K562 treated with DMSO at 1 percent for 12 hours (cell line): ENCODE measurements around the gene SULT6B1. TPM values are rescaled to one million over a fixed set of nuclear protein-coding genes. Genes with fewer than 3 reads are reported as not detected.

Experiments
- total RNA-seq: library from RNA; unstranded; fragments of 300-600 nt; gene quantifications from 2 replicates; pipeline ENCODE4 v1.2.3, GENCODE V29; 2022; ENCODE audit not compliant: insufficient read depth

SULT6B1 gene
- total RNA-seq: not detected in 2 replicates

GRCh38 chr2:37188570-37188969 is at the start of gene SULT6B1:
SULT6B1 (minus strand) TSS chr2:37188670; CDS start chr2:37188640, 30 bp downstream.

DNA sequence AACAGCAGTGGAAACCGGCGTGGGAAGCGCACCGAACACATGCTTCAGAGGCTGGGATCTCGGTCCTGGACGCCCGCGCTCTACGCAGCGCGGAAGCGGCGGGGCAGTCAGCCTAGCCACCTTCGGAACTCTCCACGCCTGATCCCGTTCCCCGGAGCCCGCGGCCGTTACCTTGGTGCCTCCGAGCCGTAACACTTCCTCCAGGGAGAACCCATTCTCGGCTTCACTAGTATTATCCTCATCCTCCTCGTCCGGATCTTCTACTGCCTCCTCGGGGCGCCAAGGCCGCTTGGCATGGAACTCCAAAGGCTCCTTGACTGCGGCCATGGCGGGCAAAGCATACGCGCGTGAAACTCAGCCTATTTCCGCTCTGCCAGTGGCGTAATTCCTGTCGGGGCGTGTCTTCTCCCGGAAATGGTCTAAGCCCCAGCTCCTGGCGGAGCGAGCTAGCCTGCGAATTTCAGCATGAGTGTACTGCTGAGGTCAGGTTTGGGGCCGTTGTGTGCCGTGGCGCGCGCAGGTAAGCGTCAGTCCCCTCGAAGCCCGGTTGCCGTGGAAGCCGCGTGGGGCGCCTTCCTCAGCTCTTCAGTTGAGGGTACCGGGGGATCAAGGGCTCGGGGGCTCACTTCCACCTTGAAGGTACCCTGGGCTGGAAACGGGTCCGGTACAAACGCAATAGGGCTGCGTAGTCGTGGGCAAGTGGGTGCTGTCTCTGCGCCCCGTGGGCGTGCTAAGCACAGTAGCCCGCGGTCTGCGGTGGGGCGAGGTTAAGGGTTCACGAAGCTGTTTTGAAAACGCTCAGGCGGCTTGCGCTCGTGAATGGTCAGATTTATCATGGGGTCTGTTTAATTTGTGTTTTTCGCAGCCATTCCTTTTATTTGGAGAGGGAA is 43.0 kb upstream of the SULT6B1 start, which contains the start of the genes CEBPZ and NDUFAF7:
Gene CEBPZ (minus strand): TSS at position 356 of the 890 bp plus-strand sequence. CDS start 29 bp downstream, at position 327.
Gene NDUFAF7 (plus strand): TSS at position 418 of the 890 bp plus-strand sequence. CDS start 48 bp downstream, at position 466.

GRCh38 chr2:37196320-37197195 is 8.1 kb upstream of the SULT6B1 start, which contains the start of gene CEBPZOS:
CEBPZOS (plus strand) TSS chr2:37196496; CDS start chr2:37199705, 3,209 bp downstream.

DNA sequence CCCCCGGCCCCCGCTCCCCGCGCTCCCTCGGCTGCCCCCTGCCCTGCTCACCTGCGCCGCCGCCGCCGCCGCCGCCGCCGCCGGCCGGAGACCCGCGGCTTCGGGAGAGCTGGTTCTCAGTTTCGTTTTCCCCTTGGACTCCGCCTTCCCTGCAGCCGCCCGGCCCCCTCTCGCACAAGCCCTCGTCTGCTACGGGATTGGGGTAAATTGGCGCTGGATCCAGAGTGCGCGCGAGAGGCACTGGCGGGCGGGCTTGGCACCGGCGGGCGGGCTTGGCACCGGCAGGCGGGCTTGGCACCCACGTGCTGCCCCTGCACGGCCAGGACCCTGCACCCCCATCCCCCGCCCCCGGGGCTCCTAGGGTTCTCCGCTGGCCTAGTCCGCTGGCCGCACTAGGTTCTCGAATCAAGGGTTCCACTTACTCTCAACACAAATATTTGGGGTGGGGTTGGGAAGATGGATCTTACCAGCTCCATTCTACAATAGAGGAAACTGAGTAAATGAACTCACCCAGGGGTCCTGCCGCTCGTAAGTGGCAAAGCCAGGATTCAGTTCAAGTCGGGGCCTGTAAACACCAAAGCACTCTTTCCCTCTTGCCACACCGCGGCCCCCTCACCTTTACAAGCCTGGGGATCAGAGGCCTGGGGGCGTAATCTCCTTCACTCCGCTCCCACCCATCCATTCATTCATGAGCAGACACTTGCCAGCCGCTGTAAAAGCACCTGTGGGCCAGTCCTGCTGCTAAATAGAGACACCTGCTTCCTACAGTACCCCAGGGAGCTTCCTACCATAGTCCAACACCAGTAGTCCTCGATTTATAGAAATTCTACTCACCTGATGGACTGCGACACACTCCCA is 31.4 kb downstream of the SULT6B1 start, which contains the start of gene EIF2AK2:
Gene EIF2AK2 (minus strand): TSS at position 124 of the 858 bp plus-strand sequence. CDS start 9,174 bp downstream, outside the sequence.

Other genes with a start within 250 kb of the SULT6B1 start
- 2.3 and 14.6 TPM in 2 replicates for gene STRN, start 222.1 kb downstream of the SULT6B1 start, total RNA-seq
- gene HEATR5B, start 104.3 kb downstream of the SULT6B1 start, total RNA-seq: 1.8 and 12.4 TPM in 2 replicates
- 5.0 and 15.5 TPM in 2 replicates for gene GPATCH11, start 104.2 kb downstream of the SULT6B1 start, total RNA-seq
- gene EIF2AK2, start 31.7 kb downstream of the SULT6B1 start, total RNA-seq: 2.7 and 11.6 TPM in 2 replicates
- gene CEBPZOS, start 7.8 kb upstream of the SULT6B1 start, total RNA-seq: 17.8 and 27.7 TPM in 2 replicates
- gene CEBPZ, start 42.9 kb upstream of the SULT6B1 start, total RNA-seq: 33.2 and 37.0 TPM in 2 replicates
- 4.7 and 10.3 TPM in 2 replicates for gene NDUFAF7, start 43.0 kb upstream of the SULT6B1 start, total RNA-seq
- 5.2 and 16.4 TPM in 2 replicates for gene PRKD3, start 136.2 kb upstream of the SULT6B1 start, total RNA-seq
- not detected in 2 replicates for gene QPCT, start 156.0 kb upstream of the SULT6B1 start, total RNA-seq